CMK (cell line): ENCODE measurements around the gene TESMIN.
A peak's percentile ranks its signal among the peaks of the same experiment; 100 is the strongest.

Experiments used
- DNase-seq: peaks from one replicate; pipeline ENCODE4 v3.0.0-alpha.2; 2010; ENCODE audit warnings: low read depth

Gene TESMIN

GRCh38 chr11:68751331-68751856, at the start of gene TESMIN:
TSS of gene TESMIN (minus strand) at chr11:68751520. CDS start at chr11:68750660, 860 bp downstream.
- DNase-seq, result peak; percentile 88

- DNase-seq, result no peak
Measured at GRCh38 chr11:68798221-68798813, 47.0 kb upstream of the TESMIN start.

- DNase-seq, result no peak
Measured at GRCh38 chr11:68796801-68797200, 45.5 kb upstream of the TESMIN start.

GRCh38 chr11:68792400-68792966, 41.2 kb upstream of the TESMIN start:
- no peak for DNase-seq

- no peak for DNase-seq
Measured at GRCh38 chr11:68784653-68785052, 33.3 kb upstream of the TESMIN start.

GRCh38 chr11:68783216-68783821, 32.0 kb upstream of the TESMIN start:
- no peak for DNase-seq

- DNase-seq, result no peak
Measured at GRCh38 chr11:68782711-68783110, 31.4 kb upstream of the TESMIN start.

- DNase-seq, result peak; percentile 65
Measured at GRCh38 chr11:68780829-68781228, 29.5 kb upstream of the TESMIN start.

- DNase-seq, result no peak
Measured at GRCh38 chr11:68778205-68778604, 26.9 kb upstream of the TESMIN start.

GRCh38 chr11:68776442-68777235, 25.3 kb upstream of the TESMIN start:
- DNase-seq, result no peak

- no peak for DNase-seq
Measured at GRCh38 chr11:68775951-68776388, 24.6 kb upstream of the TESMIN start.

- no peak for DNase-seq
Measured at GRCh38 chr11:68774194-68774585, 22.9 kb upstream of the TESMIN start.

GRCh38 chr11:68773521-68774193, 22.3 kb upstream of the TESMIN start:
- no peak for DNase-seq

GRCh38 chr11:68772936-68773335, 21.6 kb upstream of the TESMIN start:
- DNase-seq, result no peak

GRCh38 chr11:68770781-68771180, 19.5 kb upstream of the TESMIN start:
- DNase-seq, result no peak

- no peak for DNase-seq
Measured at GRCh38 chr11:68767672-68768071, 16.4 kb upstream of the TESMIN start.

GRCh38 chr11:68766786-68767185, 15.5 kb upstream of the TESMIN start:
- no peak for DNase-seq

- no peak for DNase-seq
Measured at GRCh38 chr11:68764746-68765145, 13.4 kb upstream of the TESMIN start.

- DNase-seq, result no peak
Measured at GRCh38 chr11:68763926-68764657, 12.8 kb upstream of the TESMIN start.

GRCh38 chr11:68763181-68763721, 11.9 kb upstream of the TESMIN start:
- DNase-seq, result no peak

- no peak for DNase-seq
Measured at GRCh38 chr11:68762481-68762880, 11.2 kb upstream of the TESMIN start.
